Measurements from ENCODE around the gene ATG2B.
"Not testable (repeated sequence)": the region's sequence is repeated elsewhere in the genome, so short reads cannot be mapped to it uniquely, and the experiment has no call there.

Gene ATG2B

GRCh38 chr14:96352708-96353107 is 10.4 kb downstream of the ATG2B start:
- Histone ChIP-seq H3K27me3 (no peaks in the 10 kb centered on the region), H3K4me3 (ENCODE audit: low read depth in 1 of 2, low read length in 1 of 2) (no peak overlapping the region), H3K9me3 (no peaks in the 10 kb centered on the region), H3K4me1 (ENCODE audit: control insufficient read depth in 1 of 2, insufficient read depth in 1 of 2, low read depth in 1 of 2, low read length in 1 of 2) (peaks cover 0 to 4% of the 10 kb centered on the region in 2 experiments), H3K36me3 (no peaks in the 10 kb centered on the region), H3K27ac (no peak overlapping the region)
- TF ChIP-seq, protein P1, sequence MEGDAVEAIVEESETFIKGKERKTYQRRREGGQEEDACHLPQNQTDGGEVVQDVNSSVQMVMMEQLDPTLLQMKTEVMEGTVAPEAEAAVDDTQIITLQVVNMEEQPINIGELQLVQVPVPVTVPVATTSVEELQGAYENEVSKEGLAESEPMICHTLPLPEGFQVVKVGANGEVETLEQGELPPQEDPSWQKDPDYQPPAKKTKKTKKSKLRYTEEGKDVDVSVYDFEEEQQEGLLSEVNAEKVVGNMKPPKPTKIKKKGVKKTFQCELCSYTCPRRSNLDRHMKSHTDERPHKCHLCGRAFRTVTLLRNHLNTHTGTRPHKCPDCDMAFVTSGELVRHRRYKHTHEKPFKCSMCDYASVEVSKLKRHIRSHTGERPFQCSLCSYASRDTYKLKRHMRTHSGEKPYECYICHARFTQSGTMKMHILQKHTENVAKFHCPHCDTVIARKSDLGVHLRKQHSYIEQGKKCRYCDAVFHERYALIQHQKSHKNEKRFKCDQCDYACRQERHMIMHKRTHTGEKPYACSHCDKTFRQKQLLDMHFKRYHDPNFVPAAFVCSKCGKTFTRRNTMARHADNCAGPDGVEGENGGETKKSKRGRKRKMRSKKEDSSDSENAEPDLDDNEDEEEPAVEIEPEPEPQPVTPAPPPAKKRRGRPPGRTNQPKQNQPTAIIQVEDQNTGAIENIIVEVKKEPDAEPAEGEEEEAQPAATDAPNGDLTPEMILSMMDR (IDR thresholded peaks at IDR 0.05): no peak

DNA sequence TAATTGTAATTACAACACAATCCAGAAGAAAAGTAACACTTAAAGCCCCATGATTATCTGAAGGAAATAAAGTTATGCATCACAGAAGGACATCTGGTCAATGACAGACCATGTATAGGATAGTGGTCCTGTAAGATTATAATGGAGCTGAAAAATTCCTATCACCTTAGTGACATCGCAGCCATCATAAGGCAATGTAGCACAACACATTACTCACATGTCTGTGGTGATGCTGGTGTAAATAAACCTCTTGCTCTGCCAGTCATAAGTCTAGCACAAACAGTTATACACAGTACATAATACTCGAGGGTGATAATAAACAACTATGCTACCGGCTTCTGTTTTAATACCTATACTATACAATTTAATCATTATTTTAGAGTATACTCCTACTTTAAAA is 11.2 kb downstream of the ATG2B start:
- Histone ChIP-seq H3K36me3 (no peaks in the 10 kb centered on the region), H3K4me1 (ENCODE audit: control insufficient read depth in 1 of 2, insufficient read depth in 1 of 2, low read depth in 1 of 2, low read length in 1 of 2) (no peaks in the 10 kb centered on the region), H3K4me3 (ENCODE audit: low read depth in 1 of 2, low read length in 1 of 2) (no peak overlapping the region), H3K27ac (no peak overlapping the region), H3K9me3 (no peaks in the 10 kb centered on the region), H3K27me3 (no peaks in the 10 kb centered on the region)
- TF ChIP-seq, protein P1 (IDR thresholded peaks at IDR 0.05): no peak

DNA sequence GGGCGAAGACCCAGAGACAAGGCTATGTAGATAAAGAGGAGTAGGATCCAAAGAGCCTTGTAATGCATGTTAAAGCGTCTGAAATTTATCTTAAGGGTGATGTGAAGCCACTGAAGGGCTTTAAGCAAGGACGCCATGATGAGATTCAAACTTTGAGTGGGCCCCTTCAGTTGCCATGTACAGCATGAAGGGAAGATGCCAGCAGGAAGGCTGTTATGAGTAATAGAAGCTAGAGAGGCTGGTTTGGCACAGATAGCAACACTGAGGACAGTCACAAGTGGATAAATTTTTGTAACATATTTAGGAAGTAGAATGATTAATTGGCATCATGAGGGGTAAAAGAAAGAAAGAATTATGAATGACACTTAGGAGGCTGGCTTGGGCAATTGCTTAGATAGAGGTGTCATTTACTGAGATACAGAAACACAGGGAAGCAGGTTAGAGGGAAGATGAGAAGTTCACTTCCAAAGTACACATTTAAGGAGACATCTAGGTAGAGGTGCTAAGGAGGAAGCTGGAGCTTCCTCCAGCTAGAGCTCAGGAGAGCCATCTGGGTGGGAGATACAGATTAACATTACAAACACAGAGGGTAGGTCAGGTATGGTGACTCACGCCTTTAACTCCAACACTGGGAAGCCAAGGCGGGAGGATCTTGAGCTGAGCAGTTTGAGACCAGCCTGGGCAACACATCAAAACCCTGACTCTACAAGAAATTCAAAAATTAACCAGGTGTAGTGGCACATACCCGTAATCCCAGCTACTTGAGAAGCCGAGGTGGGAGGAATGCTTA is 13.7 kb downstream of the ATG2B start:
- no peaks in the 10 kb centered on the region for H3K9me3 ChIP-seq
- no peaks in the 10 kb centered on the region for H3K36me3 ChIP-seq
- TF ChIP-seq, protein P1 (IDR thresholded peaks at IDR 0.05): no peak
- no peaks in the 10 kb centered on the region for H3K4me1 ChIP-seq (ENCODE audit: control insufficient read depth in 1 of 2, insufficient read depth in 1 of 2, low read depth in 1 of 2, low read length in 1 of 2)
- H3K27ac ChIP-seq: no peak overlapping the region
- no peaks in the 10 kb centered on the region for H3K27me3 ChIP-seq
- H3K4me3 ChIP-seq (ENCODE audit: low read depth in 1 of 2, low read length in 1 of 2): no peak overlapping the region

- not testable (repeated sequence) for H3K4me1 ChIP-seq (ENCODE audit: control insufficient read depth in 1 of 2, insufficient read depth in 1 of 2, low read depth in 1 of 2, low read length in 1 of 2); H3K4me3 ChIP-seq (ENCODE audit: low read depth in 1 of 2, low read length in 1 of 2); H3K9me3 ChIP-seq; H3K36me3 ChIP-seq; H3K27ac ChIP-seq; H3K27me3 ChIP-seq
Measured at GRCh38 chr14:96347957-96348356, 15.2 kb downstream of the ATG2B start.

GRCh38 chr14:96345669-96346068 is 17.5 kb downstream of the ATG2B start:
- peaks cover 7% of the 10 kb centered on the region for H3K36me3 ChIP-seq
- H3K9me3 ChIP-seq: no peaks in the 10 kb centered on the region
- H3K4me1 ChIP-seq (ENCODE audit: control insufficient read depth in 1 of 2, insufficient read depth in 1 of 2, low read depth in 1 of 2, low read length in 1 of 2): no peaks in the 10 kb centered on the region
- H3K27ac ChIP-seq: no peak overlapping the region
- TF ChIP-seq, protein P1 (IDR thresholded peaks at IDR 0.05): no peak
- H3K27me3 ChIP-seq: no peaks in the 10 kb centered on the region
- no peak overlapping the region for H3K4me3 ChIP-seq (ENCODE audit: low read depth in 1 of 2, low read length in 1 of 2)

- Histone ChIP-seq H3K27me3 (no peaks in the 10 kb centered on the region), H3K27ac (no peak overlapping the region), H3K36me3 (peaks cover 12% of the 10 kb centered on the region), H3K9me3 (no peaks in the 10 kb centered on the region), H3K4me1 (ENCODE audit: control insufficient read depth in 1 of 2, insufficient read depth in 1 of 2, low read depth in 1 of 2, low read length in 1 of 2) (no peaks in the 10 kb centered on the region), H3K4me3 (ENCODE audit: low read depth in 1 of 2, low read length in 1 of 2) (no peak overlapping the region)
- TF ChIP-seq, protein P1 (IDR thresholded peaks at IDR 0.05): no peak
Measured at GRCh38 chr14:96341323-96341722, 21.8 kb downstream of the ATG2B start.
